Stimulated activated CD8-positive, alpha-beta memory T cell treated with anti-CD3 and anti-CD28 coated beads, Interleukin-12 subunit alpha, Interleukin-12 subunit beta, amount 100 ng/mL, for 24 hours (primary cell): ENCODE data around the gene KCNH1.

ENCODE experiments used
- DNase-seq: peaks from one replicate; pipeline ENCODE4 v3.0.0-alpha.2; 2020; ENCODE audit errors: extremely low read depth

KCNH1 gene

DNA sequence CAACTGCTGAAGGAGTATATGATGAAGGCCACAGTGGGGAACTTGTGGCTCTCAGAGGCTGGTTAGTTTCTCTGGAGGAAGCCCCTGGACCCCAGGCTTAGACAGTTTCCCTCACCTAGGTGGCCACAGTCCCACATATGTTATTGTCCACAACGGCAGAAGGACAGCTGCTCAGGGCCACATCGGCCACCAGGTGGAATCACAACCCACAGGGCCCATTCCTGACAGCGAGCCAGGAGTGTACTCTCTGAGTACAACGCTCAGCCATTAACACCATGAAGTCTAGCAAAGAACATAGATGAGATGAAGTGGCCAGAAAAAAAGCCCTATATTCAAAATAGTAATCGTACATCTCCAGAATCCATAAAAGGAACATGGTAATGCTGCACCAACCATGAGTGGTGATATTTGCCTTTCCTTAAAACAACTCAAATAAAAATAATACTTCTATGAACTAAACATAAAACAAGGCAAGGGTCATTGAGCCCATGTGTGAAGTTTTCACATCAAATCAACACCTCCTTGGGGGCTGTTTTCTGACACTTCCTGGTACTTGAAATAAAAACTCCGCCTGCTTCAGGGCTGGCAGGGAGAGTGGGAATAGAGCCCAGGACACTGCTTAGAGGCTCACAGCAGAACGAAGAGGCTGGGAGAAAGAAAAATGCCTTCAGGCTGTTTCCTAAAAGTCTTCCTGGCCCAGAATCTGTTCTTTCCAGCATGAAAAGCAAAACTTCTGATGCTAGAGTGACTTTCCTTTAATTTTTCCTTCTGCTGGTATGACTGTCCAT lies 421.9 kb downstream of the KCNH1 start:
- DNase-seq, result no peak

DNA sequence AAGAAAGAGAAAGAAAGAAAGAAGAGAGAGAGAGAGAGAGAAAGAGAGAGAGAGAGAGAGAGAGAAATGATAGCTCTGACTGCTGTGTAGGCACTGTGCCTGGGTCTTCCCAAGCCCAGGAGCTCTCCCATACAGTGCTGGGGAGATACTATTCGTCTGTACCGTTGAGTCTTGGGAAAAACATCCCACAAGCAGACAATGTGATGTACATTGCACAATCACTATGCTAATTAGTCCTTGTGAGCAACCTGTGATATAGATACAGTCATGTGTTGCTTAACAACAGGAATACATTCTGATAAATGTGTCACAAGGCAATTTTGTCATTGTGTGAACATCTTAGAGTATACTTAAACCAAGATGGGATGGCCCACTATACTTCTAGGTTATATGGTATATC lies 424.2 kb downstream of the KCNH1 start:
- DNase-seq, result no peak

DNA sequence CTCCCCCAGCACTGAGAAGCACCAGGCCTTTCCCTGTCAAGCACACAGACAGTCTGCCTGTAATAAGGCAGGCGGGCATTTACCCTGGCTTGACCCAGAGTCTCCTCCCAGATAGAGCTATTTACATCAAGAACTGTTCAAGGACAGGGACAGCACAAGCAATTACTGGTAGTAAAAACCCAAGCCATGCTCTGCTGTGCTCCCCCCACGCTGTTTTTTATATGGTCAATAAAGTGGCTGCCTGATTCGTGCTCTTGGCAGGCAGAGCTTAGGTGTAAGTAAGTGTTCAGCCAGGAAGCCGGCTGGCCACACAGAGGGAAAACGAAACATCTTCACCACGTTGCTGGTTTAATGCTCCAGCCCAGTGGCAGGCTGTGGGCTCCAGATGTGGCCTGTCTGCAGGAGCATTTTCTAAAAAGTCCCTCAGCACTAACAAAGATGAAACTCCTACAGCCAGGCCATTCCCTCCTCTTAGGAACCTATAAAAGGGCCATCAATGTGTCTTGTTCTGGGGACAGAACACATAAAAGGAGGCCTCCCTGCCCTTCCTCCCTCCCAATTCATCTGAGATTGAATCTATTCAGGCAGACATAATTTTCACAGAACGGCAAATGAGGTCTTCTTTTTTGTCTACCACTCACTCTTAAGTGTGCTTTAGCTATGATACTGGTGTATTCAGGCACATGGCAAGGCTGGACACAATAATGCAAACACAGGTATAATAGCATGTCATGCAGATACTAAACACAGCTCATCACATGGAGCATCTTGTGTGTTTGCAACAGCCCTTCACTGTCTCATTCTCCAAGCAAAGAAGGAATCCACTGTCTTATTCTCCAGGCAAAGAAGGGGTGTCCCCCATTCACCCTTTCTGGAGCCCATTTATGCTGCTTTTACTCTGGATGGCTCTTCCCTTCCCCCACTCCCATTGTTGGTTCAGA lies 426.4 kb downstream of the KCNH1 start:
- DNase-seq, result no peak

DNA sequence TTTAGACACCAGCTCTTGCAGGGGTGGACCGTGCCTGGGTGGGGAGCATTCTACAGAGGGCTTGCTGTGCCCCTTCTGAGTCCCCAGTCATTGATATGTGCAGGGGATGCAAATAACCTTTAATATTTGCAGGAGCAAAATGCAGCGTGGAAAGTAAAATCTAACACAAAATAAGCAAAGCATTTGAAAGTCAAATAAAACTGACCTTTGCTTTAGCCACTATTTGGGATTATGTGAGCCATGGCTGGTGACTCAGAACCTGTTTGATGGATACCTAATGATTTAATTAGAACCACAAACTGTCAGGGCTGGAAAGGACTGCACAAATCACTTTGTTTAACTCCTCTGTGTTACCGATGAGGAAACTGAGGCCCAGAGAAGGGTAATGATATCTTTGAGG lies 427.7 kb downstream of the KCNH1 start:
- DNase-seq, result no peak

DNA sequence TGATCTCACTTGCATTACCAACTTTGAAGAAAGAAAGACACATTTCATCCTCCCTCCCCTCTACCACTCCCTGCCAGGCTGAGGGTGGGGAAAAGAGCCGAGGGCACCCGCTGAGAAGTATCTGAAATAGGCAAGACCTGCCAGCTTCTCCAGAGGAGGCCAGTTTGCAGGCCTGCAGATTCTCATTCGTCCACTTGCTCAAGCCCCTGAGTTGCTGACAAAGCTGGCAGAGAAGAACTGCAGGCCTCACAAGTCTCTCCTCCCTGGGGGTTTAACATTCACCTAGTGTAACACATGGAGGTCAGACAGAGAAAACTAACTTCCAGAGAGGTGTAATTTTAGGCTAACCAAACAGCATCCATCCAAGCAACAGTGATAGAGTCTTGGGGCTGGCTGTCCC lies 428.9 kb downstream of the KCNH1 start:
- no peak for DNase-seq

DNA sequence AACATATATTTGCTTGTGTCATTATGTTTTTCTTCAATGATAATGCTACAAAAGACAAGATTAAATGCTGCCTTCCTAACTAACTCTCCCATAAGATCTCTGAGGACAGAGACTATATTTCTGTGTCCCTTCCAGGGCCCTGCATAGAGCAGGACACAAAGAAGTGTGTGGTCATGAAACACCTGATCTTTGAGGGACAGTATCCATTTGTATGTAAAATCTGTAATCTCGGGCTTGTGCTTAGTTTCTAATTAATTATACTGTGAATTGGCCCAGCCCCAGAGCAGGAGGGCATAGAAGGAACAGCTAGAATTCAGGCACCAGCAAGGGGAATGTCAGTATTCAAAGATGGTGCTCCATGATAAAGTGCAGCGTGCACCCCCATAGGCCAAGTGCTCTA lies 430.4 kb downstream of the KCNH1 start:
- no peak for DNase-seq

DNA sequence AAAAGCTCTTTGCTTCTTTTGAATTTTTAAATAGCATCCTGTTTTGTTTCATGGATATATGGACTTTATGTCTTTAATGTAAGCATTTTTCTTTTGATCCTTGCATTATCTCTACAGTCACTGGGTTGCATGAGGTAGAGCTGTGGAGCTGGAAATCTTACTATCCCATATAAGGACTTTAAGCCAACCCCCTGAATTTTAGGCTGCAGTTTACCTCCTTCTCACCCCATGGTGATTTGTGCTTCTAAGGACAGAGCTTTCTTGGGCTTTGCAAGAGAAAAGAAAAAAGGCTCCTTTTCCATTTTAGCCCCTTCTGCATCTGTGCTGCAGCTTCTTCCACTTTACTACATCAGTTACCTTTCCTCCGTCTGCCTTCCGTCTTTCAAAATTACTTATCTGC lies 431.4 kb downstream of the KCNH1 start:
- no peak for DNase-seq

DNA sequence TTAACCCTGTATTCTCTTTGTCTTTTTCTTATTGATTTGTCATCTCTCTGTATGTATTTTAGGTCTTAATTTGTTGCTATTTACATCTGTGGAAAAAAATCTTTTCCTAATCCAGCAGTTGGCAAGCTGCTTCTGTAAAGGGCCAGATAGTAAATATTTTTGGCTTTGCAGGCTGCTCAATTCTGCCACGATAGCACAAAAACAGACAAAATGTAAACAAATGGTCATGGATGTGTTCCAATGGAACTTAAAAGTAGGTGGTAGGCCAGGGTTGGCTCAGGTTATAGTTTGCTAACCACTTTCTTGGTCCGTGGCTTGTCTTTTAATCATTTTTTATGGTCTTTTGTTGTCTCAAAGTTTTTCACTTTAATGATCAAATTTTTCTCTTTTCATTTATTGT lies 433.4 kb downstream of the KCNH1 start:
- DNase-seq, result no peak

DNA sequence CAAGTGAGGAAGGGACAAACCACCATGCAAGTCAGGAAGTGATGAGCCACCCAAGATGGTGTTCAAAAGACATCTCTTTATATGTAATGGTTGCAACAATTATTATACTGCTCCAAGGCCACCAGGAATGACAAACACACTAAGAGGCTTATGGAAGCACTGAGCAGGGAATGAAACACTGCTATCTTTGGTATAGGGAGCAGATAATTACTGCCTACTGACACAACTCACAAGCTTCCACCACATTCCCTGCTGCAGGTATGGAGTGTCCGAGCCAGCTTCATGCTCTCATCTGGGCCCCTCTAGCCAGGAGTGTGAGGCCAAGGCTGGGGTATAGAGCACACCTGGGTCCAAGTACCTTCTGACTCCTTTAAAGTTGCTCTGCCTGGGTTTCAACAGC lies 433.9 kb downstream of the KCNH1 start:
- no peak for DNase-seq

DNA sequence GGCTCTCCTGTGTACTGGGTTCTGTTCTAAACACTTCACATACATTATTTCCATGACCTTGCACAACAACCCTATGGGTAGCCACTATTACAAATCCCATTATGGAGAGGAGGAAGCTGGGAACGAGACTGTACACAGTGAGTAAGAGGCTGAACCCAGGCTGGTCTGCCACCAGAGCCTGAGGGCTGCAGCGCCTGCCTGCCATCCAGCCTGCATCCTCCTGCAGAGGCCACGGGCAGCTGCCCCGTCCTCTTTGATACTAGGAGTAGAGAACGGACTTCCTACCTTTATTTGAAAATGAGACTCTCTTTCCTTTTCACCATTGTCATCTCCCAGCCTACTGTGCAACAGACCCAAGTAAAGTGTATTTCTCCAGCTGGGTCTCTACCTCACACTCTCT lies 435.3 kb downstream of the KCNH1 start:
- no peak for DNase-seq

DNA sequence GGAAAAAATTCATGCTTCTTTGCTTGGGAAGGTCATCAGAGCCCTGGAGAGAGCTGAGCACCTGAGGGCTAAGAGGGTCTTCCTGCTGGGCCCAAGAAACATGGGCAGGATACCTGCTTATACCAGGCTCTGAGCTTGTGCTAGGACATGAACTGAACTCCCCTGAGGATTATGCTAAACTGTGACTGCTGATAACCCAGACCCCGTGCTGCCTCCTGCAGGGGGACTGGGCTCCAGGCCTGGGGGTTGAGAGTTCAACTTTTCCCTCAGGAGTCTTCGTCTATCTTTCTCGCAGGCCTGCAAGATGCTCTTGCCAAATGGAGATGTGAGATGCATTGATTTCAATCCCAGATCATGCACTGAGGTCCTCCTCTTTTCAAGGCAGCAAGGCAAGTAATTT lies 436.8 kb downstream of the KCNH1 start:
- DNase-seq, result no peak

DNA sequence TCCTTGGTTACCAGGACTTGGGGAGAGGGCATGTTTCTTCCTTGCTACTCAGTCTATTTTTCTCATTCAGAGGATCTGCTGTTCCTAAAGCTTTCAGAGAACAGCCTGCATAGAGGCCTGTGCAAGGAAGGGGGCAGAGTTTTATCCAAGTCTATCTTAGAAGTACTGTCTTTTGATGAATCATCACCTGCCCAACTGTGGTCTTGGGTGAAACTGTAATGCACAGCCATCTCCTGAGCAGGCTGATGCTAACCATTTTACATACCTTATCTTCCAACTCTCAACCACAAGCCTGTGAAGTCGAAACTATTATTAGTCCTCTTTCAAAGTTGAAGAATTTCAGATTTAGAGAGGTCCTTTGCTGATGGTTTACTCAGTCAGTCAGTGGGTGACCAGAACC lies 437.2 kb downstream of the KCNH1 start:
- no peak for DNase-seq

DNA sequence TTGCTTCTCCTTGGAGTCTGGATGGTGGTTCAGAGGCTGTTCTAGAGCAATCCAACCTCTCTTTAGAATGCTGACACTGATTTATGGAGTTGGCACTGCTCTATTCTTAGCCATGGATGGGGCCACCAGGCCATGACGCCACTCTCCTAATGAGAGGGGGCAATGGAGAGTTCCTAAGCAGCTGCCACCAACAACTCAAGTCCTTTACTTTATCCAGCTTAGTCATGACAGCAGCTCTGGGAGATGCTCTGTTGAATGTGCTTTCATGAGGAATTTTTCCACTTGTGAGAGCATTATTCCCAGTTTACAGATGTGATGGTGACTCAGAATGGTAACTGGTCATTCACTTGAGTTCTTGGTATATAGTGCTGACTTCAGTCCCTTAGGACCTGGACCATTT lies 438.9 kb downstream of the KCNH1 start:
- DNase-seq, result no peak

DNA sequence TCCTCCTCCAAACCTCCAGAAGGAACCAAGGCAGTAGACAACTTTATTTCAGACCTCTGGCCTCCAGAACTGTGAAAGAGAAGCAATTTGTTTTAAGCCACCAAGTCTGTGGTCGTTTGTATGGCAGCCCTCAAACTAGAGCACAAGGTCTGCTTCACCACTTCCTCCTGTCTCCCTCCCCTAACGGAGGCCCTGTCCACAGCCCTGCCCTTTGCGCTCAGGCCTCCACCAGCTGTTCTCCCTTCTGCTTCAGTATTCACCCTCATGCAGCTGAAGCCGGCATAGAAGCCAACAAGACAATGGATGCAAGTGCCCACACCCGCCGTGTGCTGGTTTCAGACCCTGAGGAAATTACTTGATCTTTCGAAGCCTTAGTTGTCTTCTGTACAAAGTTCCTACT lies 441.2 kb downstream of the KCNH1 start:
- no peak for DNase-seq

DNA sequence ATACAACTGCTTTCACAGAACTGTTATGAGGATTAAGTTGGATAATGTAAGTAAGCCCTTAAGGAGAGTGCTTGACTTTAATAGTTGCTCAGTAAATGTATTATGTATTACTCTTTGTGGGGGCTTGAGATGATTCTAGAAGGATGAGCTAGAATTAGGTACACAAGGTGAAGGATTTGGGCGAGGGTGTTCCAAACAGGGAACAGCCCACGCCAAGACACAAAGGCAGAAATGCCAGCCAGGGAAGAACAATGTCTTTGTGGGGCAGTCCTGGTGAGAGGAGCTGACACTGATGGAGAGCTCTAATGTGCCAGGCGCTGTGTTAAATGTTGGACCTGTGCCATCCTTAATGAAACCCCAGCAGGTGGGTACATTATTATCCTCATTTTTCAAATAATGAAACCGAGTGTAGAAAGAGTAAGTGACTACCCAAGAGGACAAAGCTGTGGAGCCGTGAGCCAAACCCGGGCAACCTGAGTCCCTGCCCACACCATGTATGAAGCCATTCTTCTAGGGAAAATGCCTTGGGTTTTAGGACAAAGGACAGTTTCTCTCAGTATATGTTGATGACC lies 442.8 kb downstream of the KCNH1 start:
- DNase-seq, result no peak

DNA sequence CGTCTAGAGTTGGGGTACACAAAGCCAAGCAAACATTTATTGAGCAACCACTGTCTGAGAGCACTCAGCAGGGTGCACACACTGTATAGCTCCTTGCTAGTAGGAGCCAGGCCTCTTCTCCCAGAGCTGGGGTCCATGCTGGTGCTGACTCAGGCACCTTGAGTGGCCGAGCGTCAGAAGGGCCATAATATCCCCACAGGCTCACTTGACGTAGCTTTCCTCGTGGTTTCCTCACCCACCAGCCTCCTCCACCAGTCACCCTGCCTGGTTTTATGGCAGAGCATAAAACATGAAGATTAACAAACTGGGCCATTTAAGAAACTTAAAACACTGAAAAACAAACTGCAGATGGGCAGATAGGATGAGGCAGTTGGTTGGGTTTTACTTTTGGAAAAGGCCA lies 443.7 kb downstream of the KCNH1 start:
- DNase-seq, result no peak

DNA sequence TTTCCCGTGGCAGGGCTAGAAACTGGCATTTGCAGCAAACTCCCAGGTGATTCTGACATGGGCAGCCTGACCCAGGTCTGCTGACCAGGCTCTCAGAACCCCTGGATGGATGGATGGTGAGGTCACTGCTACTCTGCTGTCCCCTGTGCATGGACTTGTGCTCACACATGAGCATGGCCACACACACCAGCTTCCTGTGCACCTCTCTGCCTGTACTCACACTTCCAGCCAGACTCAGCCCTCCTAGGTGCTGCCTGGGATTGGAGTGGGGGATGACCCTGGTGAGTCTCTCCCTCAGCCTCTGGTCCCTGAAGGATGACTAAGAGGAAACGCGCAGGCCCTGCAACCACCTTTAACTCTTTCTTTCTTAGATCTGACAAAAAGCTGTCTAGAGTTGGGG lies 444.1 kb downstream of the KCNH1 start:
- no peak for DNase-seq

DNA sequence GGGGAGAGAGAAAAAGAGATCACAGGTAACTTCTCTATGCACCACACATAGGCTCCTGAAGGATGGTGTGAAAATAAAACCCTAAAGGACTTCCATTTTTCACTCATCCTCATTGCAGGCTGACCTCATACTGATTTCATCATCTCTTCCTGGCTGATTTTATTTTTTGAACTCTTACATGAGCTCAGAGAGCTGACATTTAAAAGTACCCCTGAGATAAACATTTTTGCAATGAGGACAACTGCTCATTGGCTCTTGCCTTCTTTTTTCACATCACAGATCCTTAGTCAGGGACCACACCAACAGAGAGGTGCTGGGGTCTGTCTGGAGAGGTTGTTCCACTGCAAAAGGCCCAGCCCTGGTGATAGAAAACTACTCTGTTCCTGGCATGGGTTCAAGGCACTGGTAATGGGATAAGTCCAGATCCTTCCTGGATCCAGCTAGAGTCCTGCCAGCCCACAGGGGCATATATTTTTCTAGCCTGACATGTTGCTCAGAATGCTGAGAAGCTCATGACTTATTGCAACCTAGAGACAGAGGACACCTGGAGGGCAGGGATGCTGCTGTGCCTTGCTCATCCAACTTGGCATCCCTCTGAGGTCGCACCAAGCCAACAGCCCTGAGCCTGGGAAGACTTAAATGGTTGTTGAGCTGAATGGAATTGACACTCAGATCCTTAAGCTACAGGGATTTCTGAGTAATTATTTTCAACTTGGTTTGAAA lies 445.3 kb downstream of the KCNH1 start:
- no peak for DNase-seq

DNA sequence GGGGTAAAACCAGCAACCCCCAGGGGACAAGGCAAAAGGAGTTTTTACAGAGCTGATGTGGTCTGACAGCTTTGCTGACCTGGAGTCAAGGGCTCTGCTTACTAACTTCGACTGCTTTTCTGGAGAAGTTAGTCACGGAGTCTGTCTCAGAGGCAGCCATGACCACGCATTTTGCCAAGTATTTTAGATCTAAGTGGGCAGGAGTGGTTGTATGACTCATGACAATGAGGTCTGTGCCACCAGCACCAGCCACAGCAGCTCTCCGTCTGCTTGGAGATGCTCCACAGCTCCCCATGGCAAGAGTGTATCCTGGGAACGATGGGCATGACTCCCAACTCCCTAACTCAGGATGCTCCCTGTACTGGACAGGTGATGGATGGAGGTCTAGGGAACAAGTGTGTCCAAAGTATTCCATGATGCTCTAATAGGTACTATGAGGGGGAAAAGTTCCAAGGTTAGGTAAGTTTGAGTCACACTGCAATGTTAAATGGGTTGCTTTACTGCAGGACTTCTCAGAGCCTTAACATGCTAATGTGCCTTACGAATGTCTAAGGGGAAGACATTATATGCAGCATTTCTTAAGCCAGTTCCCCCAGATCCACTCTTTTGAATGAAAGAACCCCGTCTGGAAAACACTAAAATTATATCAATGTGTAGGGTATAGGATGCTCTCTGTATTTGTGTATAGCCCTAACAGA lies 446.2 kb downstream of the KCNH1 start:
- DNase-seq, result no peak

DNA sequence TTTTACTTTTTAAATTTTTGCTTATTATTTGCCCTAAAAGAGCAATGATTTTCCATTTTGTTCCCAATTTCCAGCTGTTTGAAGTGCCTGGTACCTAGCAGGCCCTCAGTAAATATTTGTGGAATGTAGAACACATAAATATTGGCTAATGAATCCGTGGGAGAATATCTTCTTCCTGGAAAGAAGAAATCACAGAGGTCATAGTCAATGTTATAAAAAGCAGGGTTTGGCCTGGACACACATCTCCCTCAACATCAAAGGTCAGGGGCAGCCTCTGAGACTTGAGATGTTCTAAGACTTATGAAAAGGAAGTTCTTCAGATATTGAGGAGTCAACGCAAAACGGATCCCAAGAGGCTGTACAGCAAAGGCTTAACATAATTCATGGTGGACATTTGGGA lies 447.1 kb downstream of the KCNH1 start:
- no peak for DNase-seq

DNA sequence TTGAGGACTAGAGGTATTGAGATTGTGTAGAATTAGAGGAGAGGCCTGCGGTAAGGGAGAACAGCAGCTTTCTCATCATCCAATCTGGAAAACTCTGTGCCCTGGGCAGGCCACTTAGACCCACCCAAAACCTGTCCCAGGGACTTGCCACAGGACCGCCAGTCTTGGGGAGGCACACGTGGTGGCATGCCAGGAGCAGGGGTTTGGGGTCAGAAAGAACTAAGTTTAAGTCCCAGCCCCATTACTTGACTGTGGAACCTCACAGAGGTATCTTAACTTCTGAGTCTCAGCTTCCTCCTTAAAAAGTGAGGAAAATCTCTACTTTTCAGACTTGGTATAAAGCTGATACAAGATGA lies 448.7 kb downstream of the KCNH1 start:
- DNase-seq, result no peak
